HG03521 (cell line): ENCODE results near the gene DPP10.
"Not testable (repeated sequence)": the region's sequence is repeated elsewhere in the genome, so short reads cannot be mapped to it uniquely, and the experiment has no call there.

Source experiments
- ATAC-seq: cut with Tn5 transposase; IDR thresholded peaks from one replicate; pipeline ENCODE4 v1.9.1; 2021; ENCODE audit warnings: mild to moderate bottlenecking, moderate library complexity; ENCODE audit not compliant: unreplicated experiment

Gene DPP10

DNA sequence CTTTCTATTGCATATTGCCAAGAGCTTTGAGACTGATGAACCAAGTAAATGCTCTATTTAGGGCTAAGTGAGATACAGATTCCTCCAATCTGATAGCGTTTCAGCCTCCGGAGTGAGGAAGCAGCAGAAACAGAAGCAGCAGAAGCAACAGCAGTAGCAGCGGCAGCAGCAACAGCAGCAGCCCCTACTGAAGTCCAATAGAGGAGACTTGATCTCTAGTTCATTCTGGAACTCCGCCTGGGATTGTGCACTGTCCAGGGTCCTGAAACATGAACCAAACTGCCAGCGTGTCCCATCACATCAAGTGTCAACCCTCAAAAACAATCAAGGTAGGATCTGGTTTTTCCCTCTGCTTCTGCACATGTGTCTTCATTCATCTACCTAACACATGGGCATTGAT is at the start of gene DPP10:
Gene DPP10, plus strand, starts transcription at position 132 of the 400 bp plus-strand sequence.
- no peak for ATAC-seq

DNA sequence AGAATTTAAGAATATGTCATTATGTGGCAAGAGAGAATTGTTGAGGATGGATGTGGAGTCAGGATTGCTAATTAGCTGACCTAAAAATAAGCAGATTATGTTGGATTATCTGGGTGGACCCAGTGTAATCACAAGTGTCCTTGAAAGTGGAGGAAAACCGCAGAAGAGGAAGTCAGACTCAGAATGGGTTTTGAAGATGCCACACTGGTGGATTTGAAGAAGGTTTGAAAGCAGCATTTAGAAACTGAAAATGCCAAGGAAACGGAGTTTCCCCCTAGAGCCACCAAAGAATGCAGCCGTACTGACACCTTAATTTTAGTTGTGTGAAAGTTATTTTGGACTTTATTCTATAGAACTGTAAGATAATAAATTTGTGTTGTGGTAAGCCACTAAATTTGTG is 41.6 kb upstream of the DPP10 start:
- ATAC-seq: no peak

DNA sequence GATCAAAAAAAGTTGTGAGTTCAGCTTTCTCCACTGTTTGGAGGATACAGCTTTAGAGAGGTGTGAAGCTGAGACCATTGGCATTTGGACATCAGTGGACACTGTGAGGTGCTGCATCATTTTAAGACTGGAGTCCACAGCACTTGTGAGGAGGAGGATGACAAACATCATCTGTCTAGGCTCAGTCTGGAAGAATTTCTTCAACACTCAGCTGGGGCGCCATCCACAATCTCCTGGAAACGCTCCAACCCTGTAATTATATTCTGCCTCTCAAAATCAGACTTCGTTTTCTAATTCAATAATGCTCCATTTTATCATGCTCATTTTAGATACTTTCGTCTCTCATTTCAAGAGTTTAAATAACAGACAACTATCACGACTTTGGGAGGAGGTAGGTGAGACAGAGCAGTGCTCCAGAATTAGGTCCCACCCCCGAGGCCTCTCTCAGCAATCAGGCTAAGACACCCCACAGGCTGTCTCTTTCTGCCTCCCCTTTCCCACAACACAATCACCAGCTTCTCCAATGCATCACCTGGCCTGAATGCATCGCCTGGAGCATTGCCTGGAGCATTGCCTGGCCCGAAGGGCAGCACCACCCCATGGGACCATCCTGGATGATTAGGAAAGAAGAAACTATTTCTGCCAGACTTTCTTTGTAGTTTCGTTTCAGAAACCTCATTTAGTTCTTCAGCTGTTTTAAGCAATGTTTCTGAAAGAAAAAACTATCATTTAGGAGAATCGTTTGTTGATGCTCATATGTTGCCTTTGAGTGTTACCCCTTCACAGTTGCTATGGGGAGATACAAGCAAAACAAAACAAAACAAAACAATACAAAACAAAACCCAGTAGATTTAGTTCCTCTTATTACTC is 37.0 kb upstream of the DPP10 start:
- ATAC-seq: no peak

DNA sequence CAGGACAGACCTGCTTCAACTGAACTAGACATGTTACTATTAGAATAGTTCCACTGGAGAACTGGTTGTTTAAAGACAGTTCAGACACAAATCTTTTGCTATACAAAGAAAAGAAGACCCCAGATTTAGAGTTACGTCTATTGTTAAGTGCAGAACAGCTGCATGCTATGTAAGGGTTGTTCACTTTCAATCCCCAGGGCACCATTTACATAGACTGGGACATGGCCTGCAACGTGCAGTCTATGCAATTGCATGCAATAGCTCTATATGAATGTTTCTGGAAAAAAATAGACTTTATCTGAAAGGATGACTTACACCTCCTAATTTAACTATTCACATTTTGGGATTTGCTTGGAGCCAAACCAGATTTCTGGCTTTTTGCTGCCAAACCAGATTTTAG is 36.1 kb upstream of the DPP10 start:
- ATAC-seq: no peak

DNA sequence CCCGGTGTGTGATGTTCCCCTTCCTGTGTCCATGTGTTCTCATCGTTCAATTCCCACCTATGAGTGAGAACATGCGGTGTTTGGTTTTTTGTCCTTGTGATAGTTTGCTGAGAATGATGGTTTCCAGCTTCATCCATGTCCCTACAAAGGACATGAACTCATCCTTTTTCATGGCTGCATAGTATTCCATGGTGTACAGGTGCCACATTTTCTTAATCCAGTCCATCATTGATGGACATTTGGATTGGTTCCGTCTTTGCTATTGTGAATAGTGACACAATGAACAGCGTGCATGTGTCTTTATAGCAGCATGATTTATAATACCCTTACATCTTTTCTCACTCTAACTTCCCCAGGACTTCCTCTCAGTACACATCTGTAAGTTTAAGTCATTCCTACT is 35.1 kb upstream of the DPP10 start:
- not testable (repeated sequence) for ATAC-seq

DNA sequence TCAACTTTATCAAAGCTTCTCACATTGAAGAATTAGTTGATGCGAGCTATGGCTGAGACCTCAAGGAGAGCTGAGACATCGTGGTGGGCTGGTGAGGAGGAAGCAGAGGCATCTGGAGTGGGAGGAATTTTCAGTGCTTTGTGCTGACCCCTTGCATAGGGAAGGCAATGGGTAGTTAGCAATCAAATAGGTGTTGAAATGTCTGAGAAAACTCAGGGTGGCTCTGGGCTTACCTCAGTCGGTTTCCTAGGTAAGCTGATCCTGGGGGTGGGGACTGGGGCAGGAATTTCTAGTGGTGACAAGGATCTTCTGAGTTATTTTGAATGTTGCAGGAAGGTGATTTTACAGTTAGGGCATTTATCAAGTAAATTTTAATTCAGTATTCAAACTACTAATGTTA is 20.7 kb upstream of the DPP10 start:
- ATAC-seq: no peak

DNA sequence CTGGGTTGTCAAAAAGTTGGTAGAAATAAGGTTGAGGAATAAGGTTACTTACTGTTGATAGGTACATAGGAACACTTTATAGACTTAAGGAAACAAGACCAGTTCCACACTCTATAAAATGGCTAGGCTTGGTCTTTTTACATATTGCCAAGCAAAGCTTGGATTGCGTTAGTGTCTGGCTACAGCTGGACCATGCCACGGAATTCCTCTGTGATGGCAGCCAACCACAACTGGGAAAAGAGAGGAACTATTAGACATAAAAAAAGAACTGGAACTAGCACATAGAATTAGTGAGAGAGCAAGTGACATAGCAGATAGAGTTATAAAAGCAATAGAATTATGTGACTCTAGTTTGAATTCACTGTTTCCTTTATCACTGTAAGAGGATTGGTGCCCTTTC is 17.7 kb upstream of the DPP10 start:
- no peak for ATAC-seq

DNA sequence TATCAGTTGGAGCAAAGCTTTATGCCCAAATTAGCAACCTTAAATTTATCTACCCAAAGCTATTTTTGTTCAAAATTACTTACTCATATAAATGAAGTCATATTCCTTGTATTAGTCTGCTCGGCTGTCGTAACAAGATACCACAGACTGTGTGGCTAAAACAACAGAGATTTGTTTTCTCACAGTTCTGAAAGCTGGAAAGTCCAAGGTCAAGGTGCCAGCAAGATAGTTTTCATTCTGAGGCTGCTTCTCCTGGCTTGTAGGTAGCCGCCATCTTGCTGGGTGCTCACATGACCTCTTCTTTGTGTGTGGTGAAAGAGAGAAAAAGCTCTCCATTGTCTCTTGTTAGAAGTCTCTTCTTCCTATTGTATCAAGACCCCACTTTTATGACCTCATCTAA is 15.7 kb upstream of the DPP10 start:
- no peak for ATAC-seq

DNA sequence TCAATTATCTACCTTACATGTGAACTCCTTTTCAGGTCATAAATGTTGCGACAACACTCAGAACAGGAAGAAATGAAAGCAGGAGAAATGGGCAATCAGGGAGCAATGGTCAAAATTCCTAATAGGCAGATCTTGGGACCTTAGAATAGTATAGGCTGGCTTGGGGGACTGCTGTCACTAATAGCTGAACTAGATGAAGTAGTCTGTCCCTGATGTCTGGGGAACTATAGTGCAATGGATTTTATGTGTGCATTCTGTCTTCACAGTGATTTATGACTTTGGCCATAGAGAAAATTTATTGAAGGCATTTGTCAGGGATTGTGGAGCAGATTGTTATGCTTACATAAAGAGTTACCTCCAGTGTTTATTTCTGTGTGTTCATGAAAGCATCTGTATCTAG is 6.1 kb upstream of the DPP10 start:
- no peak for ATAC-seq

DNA sequence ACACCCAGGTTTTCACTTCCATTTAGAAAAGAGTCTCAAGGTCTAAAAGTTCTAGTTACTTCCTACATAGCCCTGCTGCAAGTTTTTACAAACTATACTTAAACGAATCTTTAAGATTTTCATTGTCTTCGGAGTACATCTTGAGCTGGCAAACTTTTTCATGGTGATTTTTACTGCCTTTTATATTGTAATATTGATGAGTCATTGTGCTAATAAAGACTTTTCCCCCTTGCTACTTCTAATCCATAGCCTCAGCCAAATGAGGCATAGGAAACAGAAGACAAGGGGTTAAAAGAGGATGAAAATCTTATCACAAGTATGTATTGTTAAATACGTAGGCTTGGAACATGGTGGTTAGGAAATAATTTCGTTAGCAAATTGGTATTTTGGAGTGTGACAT is 4.1 kb downstream of the DPP10 start:
- no peak for ATAC-seq

DNA sequence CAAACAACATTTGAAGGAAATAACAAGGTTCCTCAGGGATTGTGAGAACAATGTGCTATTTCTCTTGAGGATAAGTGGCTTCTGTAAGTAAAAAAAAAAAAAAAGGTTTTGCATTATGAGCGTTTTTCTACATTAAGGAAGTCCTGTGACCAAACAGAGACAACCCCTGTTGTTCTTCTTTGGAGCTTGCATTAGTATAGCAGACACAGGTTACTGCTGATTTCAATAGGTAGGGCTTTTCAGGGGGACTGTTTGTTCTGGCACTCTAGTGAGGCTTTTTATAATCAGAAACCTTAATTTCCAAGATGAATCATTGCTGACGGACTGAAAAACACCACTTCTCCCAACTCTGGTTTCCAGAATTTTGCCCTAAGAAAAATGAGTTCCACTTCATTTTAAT is 8.2 kb downstream of the DPP10 start:
- no peak for ATAC-seq

DNA sequence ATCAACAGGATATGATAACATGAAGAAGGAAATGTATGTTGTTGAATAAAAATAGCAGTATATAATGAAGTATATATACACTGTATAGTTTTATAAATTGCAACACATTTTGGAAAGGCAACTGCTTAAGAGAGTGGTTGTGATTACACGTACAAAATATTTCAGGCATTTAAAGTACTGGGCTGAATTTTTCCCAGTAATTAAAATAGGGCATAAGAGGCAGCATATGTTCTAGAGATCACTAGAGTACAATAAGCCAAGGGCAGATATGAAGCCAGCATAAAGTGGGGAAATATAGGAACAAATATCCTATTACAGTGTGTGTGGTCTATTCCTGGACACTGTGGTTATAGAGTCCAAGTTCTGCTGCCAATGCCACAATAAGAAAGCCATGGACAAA is 14.1 kb downstream of the DPP10 start:
- no peak for ATAC-seq

DNA sequence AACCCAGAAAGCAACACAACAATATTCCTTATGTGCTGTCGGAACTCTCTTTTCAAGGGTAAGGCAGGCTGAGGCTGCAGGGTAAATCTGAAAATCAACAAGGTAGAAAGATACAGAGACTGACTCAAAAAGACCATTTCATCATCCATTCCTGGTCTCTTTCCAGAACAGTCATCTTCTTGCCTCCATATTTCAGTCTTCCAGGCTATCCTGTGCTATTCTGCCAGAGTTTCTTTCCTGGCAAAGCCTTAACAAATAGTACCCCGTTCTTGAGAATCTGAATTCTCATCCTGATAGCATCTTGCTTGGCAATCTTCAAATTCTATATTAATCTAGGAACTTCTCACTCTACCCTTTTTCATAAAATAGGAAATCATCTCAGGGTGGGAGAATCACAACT is 15.5 kb downstream of the DPP10 start:
- ATAC-seq: no peak

DNA sequence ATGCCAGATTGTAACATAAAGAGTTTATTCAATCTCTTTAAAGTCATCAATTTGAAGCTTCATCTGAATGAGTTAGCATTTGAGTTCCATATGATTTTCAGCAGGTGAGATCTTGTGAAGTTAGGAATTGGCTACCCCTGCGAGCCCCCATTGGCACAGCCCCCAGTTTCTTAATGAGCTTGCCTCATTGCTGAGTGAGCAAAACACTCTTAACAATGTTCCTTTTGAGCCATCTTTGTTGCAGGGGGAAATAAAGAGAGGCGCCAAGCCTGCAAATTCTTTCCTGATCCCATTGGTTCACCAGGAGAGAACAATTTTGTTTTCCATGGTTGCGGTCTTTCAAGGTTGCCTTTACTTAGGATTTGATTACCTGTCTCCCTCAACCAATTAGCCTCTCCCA is 18.7 kb downstream of the DPP10 start:
- no peak for ATAC-seq

DNA sequence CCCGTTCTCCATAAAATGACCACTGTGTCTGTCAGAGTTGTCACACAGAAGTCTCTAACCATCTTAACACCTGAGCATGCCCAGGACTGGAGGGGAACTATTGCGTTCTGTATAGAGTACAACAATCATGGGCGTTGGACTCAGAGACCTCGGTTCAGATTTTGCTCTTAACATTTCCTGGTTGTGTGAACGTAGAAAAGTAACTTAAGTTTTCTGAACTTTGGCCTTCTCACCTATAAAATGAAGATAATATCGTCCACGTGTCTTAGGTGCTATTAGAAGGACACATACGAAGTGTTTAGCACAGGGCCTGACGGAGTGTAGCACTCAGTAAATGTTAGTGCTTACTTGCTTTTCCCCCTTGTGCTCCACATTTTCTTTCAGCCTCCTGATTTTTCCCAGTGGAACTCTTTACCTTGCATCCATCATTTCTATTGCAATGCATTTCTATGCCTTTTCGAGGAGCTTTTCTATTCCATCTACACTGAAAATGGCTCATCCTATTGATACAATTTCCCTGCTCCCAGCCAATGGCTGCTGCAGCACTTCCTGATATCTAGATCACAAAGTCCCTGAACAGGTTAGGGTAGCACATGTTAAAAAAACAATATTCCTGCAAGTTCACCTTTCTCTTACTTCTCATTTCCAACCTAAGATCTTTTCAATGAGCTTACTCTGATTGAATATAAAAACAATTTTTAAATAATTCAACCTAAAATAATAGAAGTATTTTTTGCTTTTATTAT is 22.7 kb downstream of the DPP10 start:
- no peak for ATAC-seq

DNA sequence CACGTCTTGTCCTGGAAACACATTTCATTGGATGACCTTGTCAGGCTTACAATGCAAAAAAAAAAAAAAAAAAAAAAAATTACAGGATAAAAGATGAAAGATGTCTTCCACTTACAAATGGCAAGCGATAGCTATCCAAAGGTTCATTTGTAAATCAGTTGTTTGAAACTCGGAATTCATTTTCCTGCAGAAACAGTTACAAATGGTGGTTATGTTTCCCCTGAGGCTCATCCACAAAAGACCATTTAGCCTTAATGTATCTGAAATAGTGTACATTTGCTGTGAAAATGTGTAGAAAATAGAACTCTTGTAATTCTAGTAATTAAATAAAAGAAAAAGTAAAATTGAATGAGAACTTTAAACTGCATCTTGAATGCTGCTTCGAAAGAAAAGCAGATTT is 25.9 kb downstream of the DPP10 start:
- no peak for ATAC-seq

DNA sequence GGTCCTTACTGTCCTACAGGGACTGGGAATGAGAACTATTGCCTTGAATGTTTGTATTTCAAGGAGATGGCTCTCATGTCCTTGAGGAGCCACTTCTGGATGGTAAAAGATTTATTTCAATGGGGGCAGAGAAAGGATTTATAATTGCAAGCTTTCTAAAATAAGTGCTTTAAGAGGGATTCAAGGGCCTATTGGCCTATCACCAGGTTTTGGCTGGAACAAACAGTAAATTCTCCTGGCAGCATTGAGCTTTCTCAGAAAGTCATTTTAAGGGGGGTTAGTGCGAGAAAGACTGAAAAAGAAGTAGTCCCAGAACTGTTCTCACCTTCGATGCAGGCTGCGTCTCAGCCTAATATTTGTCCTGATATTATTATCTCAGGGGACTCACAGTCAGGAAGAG is 29.8 kb downstream of the DPP10 start:
- ATAC-seq: no peak

DNA sequence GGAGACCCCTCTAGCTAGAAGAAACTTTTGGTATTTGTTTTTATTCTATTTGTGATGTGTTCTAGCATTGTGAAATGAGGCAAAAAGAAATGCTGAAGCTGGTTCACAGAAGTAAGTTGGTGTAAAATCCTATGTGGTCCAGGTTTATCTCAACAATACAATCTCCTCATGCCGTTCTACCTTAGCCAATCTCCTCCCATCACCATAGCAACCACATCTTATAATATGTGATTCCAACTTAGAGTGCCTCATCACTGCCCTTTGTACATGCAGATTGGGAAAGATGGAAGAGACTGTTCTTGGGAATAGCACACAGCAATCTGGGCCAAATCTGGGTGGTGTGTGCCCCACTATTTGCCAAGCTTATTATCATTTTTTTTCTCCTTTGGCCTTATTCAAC is 30.3 kb downstream of the DPP10 start:
- ATAC-seq: no peak

DNA sequence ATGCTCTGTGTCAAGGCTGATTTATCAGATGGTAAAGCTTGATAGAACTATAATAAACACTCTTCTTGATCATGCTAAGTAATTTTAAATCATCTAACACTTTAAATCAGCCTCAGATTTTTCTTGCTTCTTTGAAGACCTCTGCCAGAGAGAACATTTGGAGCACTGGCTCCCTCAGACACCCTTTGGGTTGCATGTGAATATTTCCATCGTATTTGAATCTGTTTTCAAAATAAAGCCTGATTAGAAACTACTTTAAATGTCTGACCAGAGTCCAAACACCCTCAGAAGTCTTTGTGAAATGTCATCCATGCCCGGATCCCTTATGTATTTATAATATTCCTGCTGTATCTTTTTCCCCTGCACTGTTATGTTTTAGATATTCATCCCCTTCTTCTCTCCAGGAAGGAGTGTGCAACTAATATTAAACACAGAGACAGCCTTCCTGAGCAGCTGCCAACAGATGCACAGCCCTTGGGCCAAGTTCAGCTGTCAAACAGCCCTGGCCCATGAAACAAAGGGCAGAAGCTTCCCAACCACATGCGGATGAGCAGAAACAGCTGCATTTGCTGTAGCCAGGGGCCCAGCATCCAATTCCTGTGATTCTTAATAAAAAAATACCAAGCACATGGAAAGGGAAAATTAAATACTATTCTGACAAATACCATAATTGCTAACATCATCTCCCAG is 46.5 kb downstream of the DPP10 start:
- no peak for ATAC-seq

DNA sequence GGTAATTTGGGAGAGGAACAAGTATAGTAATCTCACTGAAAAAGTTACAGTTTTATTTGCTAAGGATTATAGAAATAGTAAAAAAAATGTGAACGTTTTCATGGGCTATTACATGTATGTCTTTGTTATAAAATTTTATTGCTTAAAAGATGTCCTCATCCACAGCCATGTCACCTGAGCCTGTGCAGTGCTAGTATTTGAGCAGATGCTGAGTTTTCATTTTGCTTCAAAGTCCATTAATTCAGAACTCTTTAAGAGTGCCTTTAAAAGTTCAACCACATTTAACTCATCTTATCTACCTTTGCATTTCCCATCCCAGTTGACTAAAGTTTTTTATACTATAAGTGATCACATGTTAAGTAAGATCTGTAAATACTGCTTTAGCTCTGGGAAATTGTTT is 52.6 kb downstream of the DPP10 start:
- ATAC-seq: no peak

DNA sequence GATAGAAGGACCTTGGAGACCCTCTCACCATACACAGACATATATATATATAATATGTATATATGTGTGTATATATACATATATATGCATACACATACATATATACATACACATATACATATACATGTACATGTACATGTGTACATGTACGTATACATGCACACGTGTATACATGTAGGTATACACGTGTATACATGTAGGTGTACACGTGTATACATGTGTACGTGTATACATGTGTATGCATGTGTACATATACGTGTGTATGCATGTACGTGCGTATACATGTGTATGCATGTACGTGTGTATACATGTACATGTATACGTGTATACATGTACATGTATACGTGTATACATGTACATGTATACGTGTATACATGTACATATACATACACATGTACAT is 54.5 kb downstream of the DPP10 start:
- no peak for ATAC-seq

DNA sequence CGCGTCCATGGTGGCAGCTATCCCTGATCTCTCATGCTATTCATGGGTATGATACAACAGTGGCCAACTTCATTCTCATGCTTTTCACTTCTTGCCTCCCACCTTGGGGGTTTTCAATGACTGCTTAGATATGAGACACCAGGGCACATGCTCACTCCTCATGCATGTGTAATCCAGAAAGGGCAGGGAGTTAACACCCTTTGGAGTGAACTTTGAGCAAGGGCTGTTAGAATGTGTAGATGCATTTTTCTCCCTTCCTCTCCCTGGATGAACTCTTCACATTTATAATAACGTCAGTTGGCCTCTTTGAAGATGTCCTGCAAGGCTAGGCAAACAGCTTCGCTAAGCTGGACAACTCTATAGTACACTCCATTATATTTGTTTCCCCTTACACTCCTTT is 56.7 kb downstream of the DPP10 start:
- no peak for ATAC-seq
